Spleen (tissue), 11 donors: ENCODE data around the gene PARD3B. TPM values are rescaled to one million over a fixed set of nuclear protein-coding genes. Genes with fewer than 3 reads are reported as not detected.

Experiments used
- DNase-seq: peaks from one replicate; pipeline ENCODE4 v3.0.0-alpha.2; 2020
- H3K27ac ChIP-seq, 8 donors: fragments of 200-600 bp; sonication (generic) in 7 of 8; 1 replicate in 4 of 8; 2 replicates in 4 of 8; pipeline versions ENCODE4 v1.5.0 to v1.8.0; 2016 to 2021; ENCODE audit warnings: inconsistent platforms in 4 of 8, mild to moderate bottlenecking in 4 of 8, moderate library complexity in 1 of 8
- H3K27me3 ChIP-seq, 7 donors: fragments of 200-600 bp; sonication (generic) in 6 of 7; replicated peaks in 1 of 7; 1 replicate in 4 of 7; 2 replicates in 3 of 7; pipeline versions ENCODE4 v1.5.0 to v1.8.0; 2016 to 2021; ENCODE audit warnings: inconsistent platforms in 3 of 7, mild to moderate bottlenecking in 1 of 7
- H3K36me3 ChIP-seq, 6 donors: fragments of 200-600 bp; sonication (generic) in 5 of 6; 1 replicate in 4 of 6; 2 replicates in 2 of 6; pipeline versions ENCODE4 v1.5.0 to v1.8.0; 2016 to 2021; ENCODE audit warnings: inconsistent platforms in 2 of 6
- H3K4me1 ChIP-seq, 6 donors: fragments of 200-600 bp; sonication (generic) in 5 of 6; 1 replicate in 3 of 6; 2 replicates in 3 of 6; pipeline versions ENCODE4 v1.5.0 to v1.8.0; 2016 to 2021; ENCODE audit warnings: inconsistent platforms in 3 of 6
- H3K4me3 ChIP-seq, 8 donors: fragments of 200-600 bp; sonication (generic) in 7 of 8; 1 replicate in 4 of 8; 2 replicates in 4 of 8; pipeline versions ENCODE4 v1.5.0 to v1.8.0; 2016 to 2021; ENCODE audit warnings: inconsistent platforms in 4 of 8, mild to moderate bottlenecking in 4 of 8, moderate library complexity in 2 of 8
- H3K9me3 ChIP-seq, 8 donors: fragments of 200-600 bp; sonication (generic) in 7 of 8; 1 replicate in 4 of 8; 2 replicates in 4 of 8; pipeline versions ENCODE4 v1.5.0 to v1.8.0; 2016 to 2021; ENCODE audit warnings: inconsistent platforms in 4 of 8
- POLR2A ChIP-seq, 3 donors: fragments of 450-650 bp; IDR thresholded peaks; one replicate each; pipeline ENCODE4 v1.5.1; 2017; ENCODE audit warnings: antibody characterized with exemption in 3 of 3, mild to moderate bottlenecking in 1 of 3
- POLR2AphosphoS5 ChIP-seq, 3 donors: sonication (generic); formaldehyde crosslinking; IDR thresholded peaks; one replicate each; pipeline ENCODE4 v1.5.1; 2017; ENCODE audit warnings: antibody characterized with exemption in 3 of 3
- WGBS, 5 donors: extraction: QIAGEN DNeasy Blood & Tissue Kit in 3 of 5; methylation state at CpG; one replicate each; pipeline versions ENCODE4 v1.1.5 to v1.1.7; 2013 to 2018; 5-methylcytosine and 5-hydroxymethylcytosine counted together
- intact Hi-C: fragments of 100-400 bp; cut with DNase I; formaldehyde crosslinking; loops from one replicate; pipeline ENCODE4 v1.15.0; 2023; ENCODE audit warnings: low total_unique reads
- polyA plus RNA-seq, 3 donors: library from polyadenylated mRNA; stranded (reverse); fragments of 200-250 nt; gene quantifications; one replicate each; pipeline ENCODE4 v1.2.1, GENCODE V29; 2013
- total RNA-seq, 7 donors: library from RNA; depleted of rRNA in 3 of 7; stranded (reverse); fragments of >200 nt in 3 of 7; fragmentation: NEBNext Ultra II Directional in 4 of 7; extraction: Animal tissue kit (Norgen Biotek cat#: 25700) in 4 of 7; gene quantifications; one replicate each; pipeline versions ENCODE4 v1.1.0 to v1.2.1, GENCODE V29; 2016 to 2021
- TF ChIP-seq, protein P1 (sequence below), 11 experiments: fragments of 200-600 bp in 7 of 11; fragments of 450-650 bp in 4 of 11; sonication (generic) in 4 of 11; IDR thresholded peaks in 8 of 11; conservative IDR thresholded peaks in 3 of 11; 1 replicate in 7 of 11; 2 replicates in 4 of 11; pipeline versions ENCODE4 v1.4.0 to v1.8.0; 2016 to 2021; ENCODE audit warnings: antibody characterized with exemption in 11 of 11, inconsistent platforms in 4 of 11, mild to moderate bottlenecking in 1 of 11
- donor health status: healthy with polysubstance abuse.
- donor health status: DM: no; HTN: no; CAD: no; lungs with moderate emphysema.
- donor health status: DM: no; HTN: no; CAD: no.
- donor health status: Bipolar disorder and iron deficiency.
- donor health status: healthy.
- donor health status: DM: no; HTN: no; CAD: no.
- donor health status: DM: yes; HTN: yes; CAD: no.

The PARD3B gene
- total and polyA plus RNA-seq, 10 donors = 0.85 to 27.8 (median 14.7) TPM

DNA sequence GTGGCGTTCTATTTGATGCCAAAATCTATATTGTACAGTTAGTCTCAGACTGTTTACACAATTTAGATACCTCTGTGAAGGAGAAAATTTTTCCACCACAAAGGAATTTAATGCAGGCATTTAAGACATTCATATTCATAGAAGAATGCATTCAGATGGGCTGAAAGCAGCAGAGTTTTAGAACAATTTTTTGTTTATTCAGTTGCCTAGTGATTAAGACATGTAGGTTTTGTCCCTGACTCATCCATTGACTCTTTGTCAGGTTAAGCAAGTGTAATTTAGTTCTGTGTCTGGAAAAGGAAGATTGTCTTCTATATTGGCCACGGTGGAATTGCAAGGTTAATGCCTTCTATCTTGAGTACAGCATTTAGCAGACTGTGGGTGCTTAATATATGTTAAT is 515.0 kb downstream of the PARD3B start:
- Histone ChIP-seq H3K4me3 (no peak overlapping the region), H3K4me1 (no peaks in the 10 kb centered on the region), H3K27ac (no peak overlapping the region), H3K27me3 (no peaks in the 10 kb centered on the region), H3K36me3 (no peaks in the 10 kb centered on the region), H3K9me3 (peaks cover 0 to 15% (median 5%) of the 10 kb centered on the region in 8 donors)
- intact Hi-C loops = no loop called here
- no peak for DNase-seq
- WGBS, 5 donors = 80 to 93% (median 91%) methylated on average over 2 of the region's 2 CpGs
- TF ChIP-seq POLR2A (IDR thresholded peaks at IDR 0.05) (no peak), POLR2AphosphoS5 (IDR thresholded peaks at IDR 0.05) (no peak)
- TF ChIP-seq, protein P1, sequence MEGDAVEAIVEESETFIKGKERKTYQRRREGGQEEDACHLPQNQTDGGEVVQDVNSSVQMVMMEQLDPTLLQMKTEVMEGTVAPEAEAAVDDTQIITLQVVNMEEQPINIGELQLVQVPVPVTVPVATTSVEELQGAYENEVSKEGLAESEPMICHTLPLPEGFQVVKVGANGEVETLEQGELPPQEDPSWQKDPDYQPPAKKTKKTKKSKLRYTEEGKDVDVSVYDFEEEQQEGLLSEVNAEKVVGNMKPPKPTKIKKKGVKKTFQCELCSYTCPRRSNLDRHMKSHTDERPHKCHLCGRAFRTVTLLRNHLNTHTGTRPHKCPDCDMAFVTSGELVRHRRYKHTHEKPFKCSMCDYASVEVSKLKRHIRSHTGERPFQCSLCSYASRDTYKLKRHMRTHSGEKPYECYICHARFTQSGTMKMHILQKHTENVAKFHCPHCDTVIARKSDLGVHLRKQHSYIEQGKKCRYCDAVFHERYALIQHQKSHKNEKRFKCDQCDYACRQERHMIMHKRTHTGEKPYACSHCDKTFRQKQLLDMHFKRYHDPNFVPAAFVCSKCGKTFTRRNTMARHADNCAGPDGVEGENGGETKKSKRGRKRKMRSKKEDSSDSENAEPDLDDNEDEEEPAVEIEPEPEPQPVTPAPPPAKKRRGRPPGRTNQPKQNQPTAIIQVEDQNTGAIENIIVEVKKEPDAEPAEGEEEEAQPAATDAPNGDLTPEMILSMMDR (IDR thresholded peaks at IDR 0.05 in 8 of 11, conservative IDR thresholded peaks at IDR 0.05 in 3 of 11) = no peak

DNA sequence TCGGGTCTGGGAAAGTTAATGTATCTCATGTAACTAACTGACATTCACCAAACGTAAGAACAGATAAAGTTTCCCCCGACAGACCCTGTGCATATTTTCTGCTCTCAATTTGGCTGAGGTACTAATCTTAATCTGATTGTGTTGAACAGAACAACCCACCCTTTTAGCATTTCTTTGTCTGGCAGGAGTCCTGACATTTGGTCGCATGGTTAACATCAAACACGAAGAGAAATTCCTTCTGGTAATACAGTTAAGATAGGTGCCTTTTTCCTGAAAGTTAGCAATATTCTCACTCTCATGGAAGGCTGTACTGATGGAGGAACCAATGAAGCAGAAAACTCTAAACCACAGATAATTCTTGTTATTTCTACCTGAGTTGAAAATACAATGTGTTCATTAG is 520.8 kb downstream of the PARD3B start:
- TF ChIP-seq POLR2AphosphoS5 (IDR thresholded peaks at IDR 0.05) (no peak), POLR2A (IDR thresholded peaks at IDR 0.05) (no peak)
- TF ChIP-seq, protein P1 (IDR thresholded peaks at IDR 0.05 in 8 of 11, conservative IDR thresholded peaks at IDR 0.05 in 3 of 11) = no peak
- H3K27me3 ChIP-seq = no peaks in the 10 kb centered on the region
- H3K9me3 ChIP-seq = no peaks in the 10 kb centered on the region
- H3K4me3 ChIP-seq = no peak overlapping the region
- no peaks in the 10 kb centered on the region for H3K36me3 ChIP-seq
- no peak for DNase-seq
- H3K4me1 ChIP-seq = no peaks in the 10 kb centered on the region
- 84 to 96% (median 88%) methylated on average over 5 of the region's 5 CpGs for WGBS, 5 donors
- intact Hi-C loops = no loop called here
- H3K27ac ChIP-seq = no peak overlapping the region

DNA sequence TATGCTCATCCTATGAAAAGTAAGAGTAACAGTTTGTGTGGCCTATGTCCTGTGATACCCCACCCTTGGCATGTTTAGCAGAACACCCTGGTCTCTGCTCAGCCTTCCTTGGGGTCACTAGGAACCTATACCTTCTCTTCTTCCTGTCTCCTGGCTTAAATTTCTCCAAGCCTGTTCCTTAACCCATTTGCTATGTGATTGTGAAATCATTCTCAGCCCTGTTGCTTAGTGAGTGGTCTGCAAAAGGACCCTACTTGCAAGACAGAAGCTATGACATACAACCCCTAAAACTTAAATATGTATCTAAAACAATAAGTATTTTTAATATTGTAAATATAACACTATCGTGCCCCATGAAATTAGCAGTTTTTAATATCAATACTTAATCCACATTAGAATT is 524.7 kb downstream of the PARD3B start:
- no peaks in the 10 kb centered on the region for H3K4me1 ChIP-seq
- TF ChIP-seq, protein P1 (IDR thresholded peaks at IDR 0.05 in 8 of 11, conservative IDR thresholded peaks at IDR 0.05 in 3 of 11) = no peak
- TF ChIP-seq POLR2AphosphoS5 (IDR thresholded peaks at IDR 0.05) (no peak), POLR2A (IDR thresholded peaks at IDR 0.05) (no peak)
- no peak overlapping the region for H3K4me3 ChIP-seq
- H3K27me3 ChIP-seq = no peaks in the 10 kb centered on the region
- H3K9me3 ChIP-seq = no peaks in the 10 kb centered on the region
- H3K36me3 ChIP-seq = no peaks in the 10 kb centered on the region
- no peak overlapping the region for H3K27ac ChIP-seq
- DNase-seq = no peak
- intact Hi-C loops = no loop called here
- WGBS, 5 donors = 82 to 94% (median 84%) methylated on average over 1 of the region's 1 CpG

DNA sequence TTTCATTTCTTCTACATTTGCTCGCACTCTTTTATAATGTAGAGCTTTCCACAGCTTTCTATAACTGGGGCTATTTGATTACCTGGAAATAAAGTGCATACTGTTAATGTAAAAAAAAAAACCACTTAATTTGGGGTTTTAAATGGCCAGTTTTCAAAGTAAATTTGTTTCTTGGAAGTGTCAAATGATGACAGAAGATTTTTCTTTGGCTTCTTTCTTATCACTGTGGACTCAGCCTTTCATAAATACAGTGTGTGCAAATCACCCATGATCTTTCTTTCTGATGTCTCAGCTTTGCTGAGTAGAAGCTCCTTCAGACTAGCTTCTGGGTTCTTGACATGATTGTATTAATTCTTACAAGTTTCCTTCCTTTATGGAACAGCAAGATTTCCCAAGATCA is 525.6 kb downstream of the PARD3B start:
- H3K36me3 ChIP-seq = no peaks in the 10 kb centered on the region
- intact Hi-C loops = no loop called here
- DNase-seq = no peak
- no peak for TF ChIP-seq POLR2AphosphoS5 (IDR thresholded peaks at IDR 0.05)
- TF ChIP-seq, protein P1 (IDR thresholded peaks at IDR 0.05 in 8 of 11, conservative IDR thresholded peaks at IDR 0.05 in 3 of 11) = no peak
- no peak for TF ChIP-seq POLR2A (IDR thresholded peaks at IDR 0.05)
- H3K27me3 ChIP-seq = no peaks in the 10 kb centered on the region
- H3K9me3 ChIP-seq = no peaks in the 10 kb centered on the region
- no peaks in the 10 kb centered on the region for H3K4me1 ChIP-seq
- no peak overlapping the region for H3K27ac ChIP-seq
- WGBS, 5 donors = 89 to 100% (median 93%) methylated on average over 1 of the region's 1 CpG
- H3K4me3 ChIP-seq = no peak overlapping the region
